H9 (cell line): ENCODE measurements around the gene NEMP1. TPM values are rescaled to one million over a fixed set of nuclear protein-coding genes. Genes with fewer than 3 reads are reported as not detected.
"Not testable (repeated sequence)": the region's sequence is repeated elsewhere in the genome, so short reads cannot be mapped to it uniquely, and the experiment has no call there.

Source experiments
- DNase-seq: peaks from one replicate; pipeline ENCODE4 v3.0.0-alpha.2; 2017
- H2AFZ ChIP-seq: one replicate; pipeline ENCODE4 v1.6.1; 2013; ENCODE audit warnings: mild to moderate bottlenecking, low read length, control low read depth, moderate library complexity
- H2AK5ac ChIP-seq: 2 replicates; pipeline ENCODE4 v1.6.1; 2013; ENCODE audit warnings: low read length, control low read depth, mixed read lengths; ENCODE audit not compliant: insufficient read length
- H2BK120ac ChIP-seq: one replicate; pipeline ENCODE4 v1.6.1; 2013; ENCODE audit warnings: low read depth, mild to moderate bottlenecking, low read length, control low read depth, inconsistent platforms; ENCODE audit not compliant: poor library complexity, severe bottlenecking
- H2BK12ac ChIP-seq: 2 replicates; pipeline ENCODE4 v1.6.1; 2013; ENCODE audit warnings: low read length, control low read depth, mixed read lengths, low read depth; ENCODE audit not compliant: insufficient read length
- H2BK15ac ChIP-seq: 2 replicates; pipeline ENCODE4 v1.6.1; 2013; ENCODE audit warnings: low read depth, low read length, control low read depth
- H2BK20ac ChIP-seq: one replicate; pipeline ENCODE4 v1.6.1; 2013; ENCODE audit warnings: low read depth, mild to moderate bottlenecking, low read length, control low read depth, inconsistent platforms; ENCODE audit not compliant: poor library complexity, severe bottlenecking
- H2BK5ac ChIP-seq: 2 replicates; pipeline ENCODE4 v1.6.1; 2013; ENCODE audit warnings: low read length, control low read depth, mixed read lengths; ENCODE audit not compliant: insufficient read length
- H3K14ac ChIP-seq: 2 replicates; pipeline ENCODE4 v1.6.1; 2013; ENCODE audit warnings: low read length, control low read depth; ENCODE audit not compliant: insufficient read depth
- H3K18ac ChIP-seq: 2 replicates; pipeline ENCODE4 v1.6.1; 2013; ENCODE audit warnings: low read depth, mild to moderate bottlenecking, mixed read lengths, low read length, control low read depth; ENCODE audit not compliant: insufficient read length
- H3K23ac ChIP-seq: 2 replicates; pipeline ENCODE4 v1.6.1; 2013; ENCODE audit warnings: low read length, control low read depth, mixed read lengths, low read depth; ENCODE audit not compliant: insufficient read length
- H3K23me2 ChIP-seq: 2 replicates; pipeline ENCODE4 v1.6.1; 2013; ENCODE audit warnings: low read depth, mild to moderate bottlenecking, mixed read lengths, low read length, control low read depth; ENCODE audit not compliant: insufficient read length, poor library complexity, severe bottlenecking
- H3K27ac ChIP-seq: 2 replicates; pipeline ENCODE4 v1.5.1; 2013; ENCODE audit warnings: low read length, control low read depth, mixed read lengths, low read depth; ENCODE audit not compliant: insufficient read length
- H3K27me3 ChIP-seq: 2 replicates; pipeline ENCODE4 v1.6.1; 2013; ENCODE audit warnings: low read length, control low read depth, inconsistent platforms; ENCODE audit not compliant: insufficient read depth
- H3K4ac ChIP-seq: 2 replicates; pipeline ENCODE4 v1.6.1; 2013; ENCODE audit warnings: low read depth, mild to moderate bottlenecking, control low read depth, inconsistent platforms, low read length, moderate library complexity
- H3K4me1 ChIP-seq: 2 replicates; pipeline ENCODE4 v1.6.1; 2013; ENCODE audit warnings: low read length, control low read depth, inconsistent platforms; ENCODE audit not compliant: insufficient read depth
- H3K4me2 ChIP-seq: 2 replicates; pipeline ENCODE4 v1.6.1; 2013; ENCODE audit warnings: low read length, control low read depth, mixed read lengths; ENCODE audit not compliant: insufficient read length, insufficient read depth
- H3K56ac ChIP-seq: 2 replicates; pipeline ENCODE4 v1.6.1; 2013; ENCODE audit warnings: low read depth, mild to moderate bottlenecking, mixed read lengths, low read length, control low read depth; ENCODE audit not compliant: insufficient read length
- H3K79me1 ChIP-seq: 2 replicates; pipeline ENCODE4 v1.6.1; 2013; ENCODE audit warnings: low read depth, mild to moderate bottlenecking, moderate library complexity, low read length, control low read depth, inconsistent platforms; ENCODE audit not compliant: insufficient read depth, poor library complexity, severe bottlenecking
- H3K79me2 ChIP-seq: 2 replicates; pipeline ENCODE4 v1.6.1; 2013; ENCODE audit warnings: low read length, control low read depth, inconsistent platforms; ENCODE audit not compliant: insufficient read depth
- H3K9ac ChIP-seq: 2 replicates; pipeline ENCODE4 v1.6.1; 2013; ENCODE audit warnings: low read length, control low read depth, mixed read lengths; ENCODE audit not compliant: insufficient read length; ENCODE audit errors: extremely low read depth
- H3K9me3 ChIP-seq: one replicate; pipeline ENCODE4 v1.6.1; 2013; ENCODE audit warnings: low read depth, low read length, inconsistent platforms; ENCODE audit not compliant: control insufficient read depth
- H3T11ph ChIP-seq: one replicate; pipeline ENCODE4 v1.6.1; 2013; ENCODE audit warnings: mild to moderate bottlenecking, low read length, control low read depth, inconsistent platforms
- H4K20me1 ChIP-seq: one replicate; pipeline ENCODE4 v1.6.1; 2013; ENCODE audit not compliant: control insufficient read depth, insufficient read length, insufficient read depth
- H4K5ac ChIP-seq: 2 replicates; pipeline ENCODE4 v1.6.1; 2013; ENCODE audit warnings: low read depth, mild to moderate bottlenecking, mixed read lengths, low read length, control low read depth; ENCODE audit not compliant: insufficient read length
- H4K8ac ChIP-seq: replicated peaks from 2 replicates; pipeline ENCODE4 v1.6.1; 2013; ENCODE audit warnings: low read length, control low read depth, mixed read lengths, low read depth; ENCODE audit not compliant: insufficient read length
- H4K91ac ChIP-seq: 2 replicates; pipeline ENCODE4 v1.6.1; 2013; ENCODE audit warnings: low read depth, mild to moderate bottlenecking, moderate library complexity, mixed read lengths, low read length, control low read depth; ENCODE audit not compliant: insufficient read length
- H3K27ac Mint-ChIP-seq, 3 experiments: 2 replicates in 2 of 3; 3 replicates in 1 of 3; pipeline ENCODE4 v1.8.0; 2020 to 2021; ENCODE audit warnings: mixed read lengths in 3 of 3, mild to moderate bottlenecking in 1 of 3, moderate library complexity in 1 of 3
- H3K27me3 Mint-ChIP-seq: 2 replicates; pipeline ENCODE4 v1.8.0; 2021; ENCODE audit warnings: low read depth, mild to moderate bottlenecking, moderate library complexity, mixed read lengths
- H3K36me3 Mint-ChIP-seq, 3 experiments: 2 replicates in 2 of 3; 3 replicates in 1 of 3; pipeline ENCODE4 v1.8.0; 2020 to 2021; ENCODE audit warnings: low read depth in 3 of 3, mixed read lengths in 3 of 3; ENCODE audit not compliant: insufficient read depth in 1 of 3
- H3K4me1 Mint-ChIP-seq, 2 experiments: 2 replicates each; pipeline ENCODE4 v1.8.0; 2020; ENCODE audit warnings: mixed read lengths in 2 of 2
- H3K4me3 Mint-ChIP-seq, 2 experiments: 2 replicates in 1 of 2; 3 replicates in 1 of 2; pipeline ENCODE4 v1.8.0; 2020 to 2021; ENCODE audit warnings: mild to moderate bottlenecking in 2 of 2, mixed read lengths in 2 of 2, moderate library complexity in 1 of 2
- H3K9me3 Mint-ChIP-seq, 2 experiments: 2 replicates in 1 of 2; 3 replicates in 1 of 2; pipeline ENCODE4 v1.8.0; 2020; ENCODE audit warnings: mild to moderate bottlenecking in 2 of 2, mixed read lengths in 2 of 2, moderate library complexity in 1 of 2
- CTCF ChIP-seq: fragments of 200-600 bp; sonication (generic); conservative IDR thresholded peaks from 3 replicates; pipeline ENCODE4 v1.8.0; 2021; ENCODE audit warnings: antibody characterized with exemption, mild to moderate bottlenecking
- WGBS: extraction: QIAGEN DNeasy Blood & Tissue Kit; methylation state at CpG from one replicate; pipeline ENCODE4 v1.1.7; 2013; ENCODE audit warnings: missing lambda C conversion rate, low lambda C conversion rate, mixed read lengths; ENCODE audit not compliant: insufficient read length; ENCODE audit errors: extremely low coverage; 5-methylcytosine and 5-hydroxymethylcytosine counted together
- total RNA-seq: library from RNA; stranded (reverse); gene quantifications from 2 replicates; pipeline ENCODE4 v1.2.1, GENCODE V29; 2021

The NEMP1 gene
- total RNA-seq, 1 experiment from 2014 or later: 50.1 TPM

GRCh38 chr12:57025196-57025595 is 53.4 kb downstream of the NEMP1 start:
- Histone ChIP-seq H3K14ac (no peak overlapping the region), H3K27me3 (no peaks in the 10 kb centered on the region), H3T11ph (no peak overlapping the region), H4K5ac (no peak overlapping the region), H3K56ac (no peak overlapping the region), H3K9me3 (no peaks in the 10 kb centered on the region), H3K27ac (no peak overlapping the region), H3K4ac (no peak overlapping the region), H3K18ac (no peak overlapping the region), H2AK5ac (no peak overlapping the region), H2BK120ac (no peak overlapping the region), H4K20me1 (no peaks in the 10 kb centered on the region), H3K4me2 (no peak overlapping the region), H4K91ac (no peak overlapping the region), H2BK20ac (no peak overlapping the region), H4K8ac (no peak overlapping the region), H2BK12ac (no peak overlapping the region), H2BK5ac (no peak overlapping the region), H2BK15ac (no peak overlapping the region), H3K4me1 (no peaks in the 10 kb centered on the region), H3K23ac (no peak overlapping the region), H3K23me2 (no peaks in the 10 kb centered on the region), H3K79me2 (no peaks in the 10 kb centered on the region), H3K9ac (no peak overlapping the region), H2AFZ (no peak overlapping the region), H3K79me1 (no peaks in the 10 kb centered on the region)
- H3K27ac Mint-ChIP-seq: no peak overlapping the region
- peaks cover 6% of the 10 kb centered on the region for H3K27me3 Mint-ChIP-seq
- no peak for DNase-seq
- WGBS: no CpG with 5 or more reads among the region's 2 CpGs
- peaks cover 8 to 29% of the 10 kb centered on the region in 2 experiments; a peak in 3 of 4 replicates for H3K4me1 Mint-ChIP-seq
- TF ChIP-seq CTCF: no peak
- H3K36me3 Mint-ChIP-seq: no peaks in the 10 kb centered on the region
- H3K4me3 Mint-ChIP-seq: no peak overlapping the region
- H3K9me3 Mint-ChIP-seq: no peaks in the 10 kb centered on the region

GRCh38 chr12:57022324-57022723 is 56.3 kb downstream of the NEMP1 start:
- H3K27ac ChIP-seq: not testable (repeated sequence)

More at GRCh38 chr12:57022324-57022723, 56.3 kb downstream of the NEMP1 start:
- H4K5ac ChIP-seq, H3K27me3 Mint-ChIP-seq, H3K4ac ChIP-seq, H2AK5ac ChIP-seq, H2BK120ac ChIP-seq, H3K9me3 ChIP-seq, H3K4me2 ChIP-seq, H2BK20ac ChIP-seq, H3K4me3 Mint-ChIP-seq, H2BK12ac ChIP-seq, H3K23ac ChIP-seq, H3K9me3 Mint-ChIP-seq, H3K4me1 ChIP-seq, H3K56ac ChIP-seq, H3K18ac ChIP-seq, H2BK5ac ChIP-seq, H4K20me1 ChIP-seq, H3K36me3 Mint-ChIP-seq, H3K27me3 ChIP-seq, H3K79me1 ChIP-seq, H4K8ac ChIP-seq, H3K27ac Mint-ChIP-seq, H3K23me2 ChIP-seq, H3T11ph ChIP-seq, DNase-seq, H2BK15ac ChIP-seq, H3K14ac ChIP-seq, H3K9ac ChIP-seq, H4K91ac ChIP-seq, H2AFZ ChIP-seq, H3K79me2 ChIP-seq: not testable (repeated sequence)
- no CpG with 5 or more reads among the region's 5 CpGs for WGBS
- peaks cover 7 to 20% of the 10 kb centered on the region in 2 experiments; a peak in 3 of 4 replicates for H3K4me1 Mint-ChIP-seq
